Measurements from ENCODE around the gene KATNB1. TPM values are rescaled to one million over a fixed set of nuclear protein-coding genes. Genes with fewer than 3 reads are reported as not detected.
"Not testable (repeated sequence)": the region's sequence is repeated elsewhere in the genome, so short reads cannot be mapped to it uniquely, and the experiment has no call there.

KATNB1 gene
- total RNA-seq, 1 donor from 2014 or later = 12.9 TPM

DNA sequence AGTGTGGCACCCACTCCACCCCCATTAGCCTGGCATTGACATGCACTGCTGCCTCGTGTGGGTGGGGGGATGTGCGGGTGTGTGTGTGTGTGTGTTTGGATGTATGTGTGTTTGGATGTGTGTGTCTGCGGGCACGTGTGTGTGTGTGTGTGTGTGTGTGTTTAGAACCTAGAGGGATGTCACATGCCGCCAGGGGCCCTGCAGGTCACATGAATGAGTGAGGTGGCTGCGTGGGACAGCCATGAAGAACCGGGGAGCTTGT lies 9.0 kb downstream of the KATNB1 start:
- peaks cover 16% of the 10 kb centered on the region for H3K36me3 ChIP-seq (ENCODE audit: control insufficient read depth, insufficient read depth, low read length)
- no peak for TF ChIP-seq CTCF (IDR thresholded peaks at IDR 0.05; ENCODE audit: insufficient read depth, low read length, severe bottlenecking)
- H3K4me3 ChIP-seq (ENCODE audit: low read depth, low read length) = no peak overlapping the region
- no peak for DNase-seq (ENCODE audit: low read depth)
- FAIRE-seq = no peak
- no peaks in the 10 kb centered on the region for H3K27me3 ChIP-seq (ENCODE audit: control insufficient read depth, insufficient read depth, low read length)

DNA sequence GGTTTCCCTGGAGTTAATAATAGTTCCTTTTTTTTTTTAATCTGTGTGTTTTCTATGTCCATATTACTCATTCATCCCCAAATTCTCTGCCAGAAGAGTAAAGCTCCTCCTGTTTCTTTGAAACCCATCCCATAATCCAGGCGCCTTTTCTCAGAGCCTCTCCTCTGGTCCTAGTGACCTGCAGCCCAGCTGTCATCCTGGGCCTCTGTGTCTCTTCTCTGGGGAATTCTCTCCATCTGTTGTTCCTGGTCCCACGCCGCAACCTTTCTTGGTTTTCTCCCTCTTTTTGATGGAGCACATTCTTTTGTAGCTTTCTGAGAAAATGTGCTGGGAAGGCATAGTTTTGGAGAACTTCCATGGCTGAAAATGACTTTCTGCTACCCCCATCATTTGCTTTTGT lies 10.2 kb downstream of the KATNB1 start:
- no peaks in the 10 kb centered on the region for H3K27me3 ChIP-seq (ENCODE audit: control insufficient read depth, insufficient read depth, low read length)
- H3K4me3 ChIP-seq (ENCODE audit: low read depth, low read length) = no peak overlapping the region
- FAIRE-seq (no peak), DNase-seq (ENCODE audit: low read depth) (no peak)
- TF ChIP-seq CTCF (IDR thresholded peaks at IDR 0.05; ENCODE audit: insufficient read depth, low read length, severe bottlenecking) = no peak
- peaks cover 16% of the 10 kb centered on the region for H3K36me3 ChIP-seq (ENCODE audit: control insufficient read depth, insufficient read depth, low read length)

- H3K4me3 ChIP-seq (ENCODE audit: low read depth, low read length); H3K27me3 ChIP-seq (ENCODE audit: control insufficient read depth, insufficient read depth, low read length); FAIRE-seq; DNase-seq (ENCODE audit: low read depth): not testable (repeated sequence)
- peaks cover 13% of the 10 kb centered on the region for H3K36me3 ChIP-seq (ENCODE audit: control insufficient read depth, insufficient read depth, low read length)
Measured at GRCh38 chr16:57746316-57746715, 10.7 kb downstream of the KATNB1 start.

GRCh38 chr16:57747091-57747490 lies 11.5 kb downstream of the KATNB1 start:
- FAIRE-seq (no peak), DNase-seq (ENCODE audit: low read depth) (no peak)
- TF ChIP-seq CTCF (IDR thresholded peaks at IDR 0.05; ENCODE audit: insufficient read depth, low read length, severe bottlenecking) = no peak
- H3K27me3 ChIP-seq (ENCODE audit: control insufficient read depth, insufficient read depth, low read length) = no peaks in the 10 kb centered on the region
- H3K36me3 ChIP-seq (ENCODE audit: control insufficient read depth, insufficient read depth, low read length) = peaks cover 13% of the 10 kb centered on the region
- H3K4me3 ChIP-seq (ENCODE audit: low read depth, low read length) = no peak overlapping the region

DNA sequence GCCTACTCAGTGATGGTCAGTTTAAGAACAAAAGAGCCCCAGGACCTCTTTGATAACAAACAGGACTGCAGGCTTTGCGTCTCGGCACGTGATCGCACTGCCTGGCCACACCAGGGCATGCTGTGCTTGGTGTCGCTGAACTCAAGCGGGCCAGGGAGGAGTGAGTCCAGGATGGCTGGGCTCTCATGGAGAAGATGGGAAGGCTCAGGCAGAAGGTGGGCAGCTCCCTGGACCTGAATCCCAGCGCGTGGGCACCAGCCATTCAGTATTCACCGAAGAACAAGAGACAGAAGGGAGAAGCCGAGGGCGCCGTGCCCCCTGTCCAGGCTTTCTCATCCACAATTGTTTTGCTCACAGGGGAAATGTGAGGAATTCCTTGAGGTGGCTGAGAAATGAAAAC lies 11.9 kb downstream of the KATNB1 start:
- no peak for TF ChIP-seq CTCF (IDR thresholded peaks at IDR 0.05; ENCODE audit: insufficient read depth, low read length, severe bottlenecking)
- DNase-seq (ENCODE audit: low read depth) = no peak
- H3K36me3 ChIP-seq (ENCODE audit: control insufficient read depth, insufficient read depth, low read length) = peaks cover 13% of the 10 kb centered on the region
- no peak for FAIRE-seq
- no peak overlapping the region for H3K4me3 ChIP-seq (ENCODE audit: low read depth, low read length)
- no peaks in the 10 kb centered on the region for H3K27me3 ChIP-seq (ENCODE audit: control insufficient read depth, insufficient read depth, low read length)

GRCh38 chr16:57747996-57748395 lies 12.4 kb downstream of the KATNB1 start:
- Histone ChIP-seq H3K36me3 (ENCODE audit: control insufficient read depth, insufficient read depth, low read length) (peaks cover 12% of the 10 kb centered on the region), H3K4me3 (ENCODE audit: low read depth, low read length) (no peak overlapping the region), H3K27me3 (ENCODE audit: control insufficient read depth, insufficient read depth, low read length) (no peaks in the 10 kb centered on the region)
- DNase-seq (ENCODE audit: low read depth) (no peak), FAIRE-seq (peak; percentile 62)
- TF ChIP-seq CTCF (IDR thresholded peaks at IDR 0.05; ENCODE audit: insufficient read depth, low read length, severe bottlenecking) = no peak
